GM12878 (cell line): Measurements from ENCODE around the gene STK40. TPM values are rescaled to one million over a fixed set of nuclear protein-coding genes. Genes with fewer than 3 reads are reported as not detected.

Experiments used
- ATAC-seq: fragments of 200-7000 bp; cut with Tn5 transposase; 3 replicates; pipeline ENCODE4 v1.9.1; 2020; ENCODE audit warnings: mild to moderate bottlenecking, moderate library complexity
- BruUV-seq: library from RNA; stranded (reverse); fragments of 400-500 nt; replicated peaks from 2 replicates; lab custom pipeline; 2021; lab: Mats Ljungman, UMichigan
- CTCF ChIA-PET: fragments of 300-600 bp; sonication (Branson Sonifier 250); formaldehyde crosslinking; extraction: SDS; loops from one replicate; lab custom pipeline; 2021; ENCODE audit warnings: inconsistent platforms; lab: Yijun Ruan, JAX
- POLR2A ChIA-PET: fragments of 350-600 bp; formaldehyde crosslinking; extraction: SDS; loops from one replicate; lab custom pipeline; 2021; ENCODE audit warnings: inconsistent platforms; lab: Charles Lee
- RAD21 ChIA-PET: fragments of 300-600 bp; sonication (Branson Sonifier 250); formaldehyde crosslinking; loops from one replicate; lab custom pipeline; 2023; ENCODE audit warnings: antibody characterized with exemption; ENCODE audit not compliant: unreplicated experiment; lab: Charles Lee
- SMC1A ChIA-PET: fragments of 300-600 bp; sonication (Branson Sonifier 250); formaldehyde crosslinking; loops from one replicate; lab custom pipeline; 2023; ENCODE audit not compliant: unreplicated experiment, uncharacterized antibody; lab: Charles Lee
- DNase-seq: peaks from one replicate; pipeline ENCODE4 v3.0.0-alpha.2; 2011; ENCODE audit warnings: low read depth, low spot score
- FAIRE-seq: peaks from 3 replicates; lab custom pipeline; 2011; peaks lifted over from hg19 to GRCh38; lab: Jason Lieb, UNC
- H2AFZ ChIP-seq: 2 replicates; pipeline ENCODE4 v1.6.0; 2011; ENCODE audit warnings: low read depth, low read length, control low read depth; ENCODE audit not compliant: control insufficient read depth
- H3K27ac ChIP-seq: 2 replicates; pipeline ENCODE4 v1.5.1; 2011; ENCODE audit warnings: control low read depth; ENCODE audit not compliant: control insufficient read depth, insufficient read depth
- H3K27me3 ChIP-seq, 2 experiments: replicated peaks in 1 of 2; 2 replicates each; pipeline versions ENCODE4 v1.6.0 to v1.6.1; 2011; ENCODE audit warnings: low read length in 1 of 2; ENCODE audit not compliant: control insufficient read depth in 2 of 2, insufficient read depth in 2 of 2
- H3K36me3 ChIP-seq, 2 experiments: 2 replicates each; pipeline ENCODE4 v1.5.1; 2011; ENCODE audit warnings: low read length in 1 of 2; ENCODE audit not compliant: control insufficient read depth in 2 of 2, insufficient read depth in 2 of 2
- H3K4me1 ChIP-seq: 2 replicates; pipeline ENCODE4 v1.6.1; 2011; ENCODE audit warnings: mild to moderate bottlenecking, low read length, moderate library complexity, mixed read lengths; ENCODE audit not compliant: control insufficient read depth, insufficient read depth
- H3K4me2 ChIP-seq: 2 replicates; pipeline ENCODE4 v1.6.0; 2011; ENCODE audit warnings: control low read depth; ENCODE audit not compliant: control insufficient read depth, insufficient read depth
- H3K4me3 ChIP-seq: fragments of 200-600 bp; sonication (generic); 2 replicates; pipeline ENCODE4 v1.5.1; 2016
- H3K79me2 ChIP-seq: 2 replicates; pipeline ENCODE4 v1.6.0; 2011; ENCODE audit warnings: low read length; ENCODE audit not compliant: control insufficient read depth, insufficient read depth
- H3K9ac ChIP-seq: 2 replicates; pipeline ENCODE4 v1.8.0; 2011; ENCODE audit warnings: low read length, control low read depth, mixed read lengths; ENCODE audit not compliant: control insufficient read depth, insufficient read depth
- H3K9me3 ChIP-seq: replicated peaks from 3 replicates; pipeline ENCODE4 v1.5.1; 2011; ENCODE audit warnings: mild to moderate bottlenecking, low read length; ENCODE audit not compliant: control insufficient read depth, insufficient read depth
- H4K20me1 ChIP-seq: 2 replicates; pipeline ENCODE4 v1.6.0; 2011; ENCODE audit not compliant: control insufficient read depth, insufficient read depth
- BACH1 ChIP-seq: fragments of 450-650 bp; IDR thresholded peaks from 2 replicates; pipeline ENCODE4 v1.6.1; 2017; ENCODE audit warnings: mild to moderate bottlenecking, borderline replicate concordance
- EED ChIP-seq: sonication (generic); IDR thresholded peaks from 2 replicates; pipeline ENCODE4 v1.6.1; 2016; ENCODE audit warnings: antibody characterized with exemption, low read depth
- FOXK2 ChIP-seq: fragments of 450-650 bp; IDR thresholded peaks from 2 replicates; pipeline ENCODE4 v1.6.1; 2017; ENCODE audit warnings: mild to moderate bottlenecking, moderate library complexity
- FOXM1 ChIP-seq: IDR thresholded peaks from 2 replicates; pipeline ENCODE4 v1.6.1; 2012; ENCODE audit warnings: low read depth, mild to moderate bottlenecking, inconsistent platforms, low read length, moderate library complexity
- JUND ChIP-seq: IDR thresholded peaks from 2 replicates; pipeline ENCODE4 v1.6.1; 2012; ENCODE audit warnings: low read depth, mild to moderate bottlenecking, low read length, improper control_type of control experiment, moderate library complexity
- MEF2B ChIP-seq: fragments of 450-650 bp; IDR thresholded peaks from 2 replicates; pipeline ENCODE4 v1.6.1; 2018; ENCODE audit warnings: mild to moderate bottlenecking, moderate library complexity; ENCODE audit not compliant: partially characterized antibody, poor library complexity, severe bottlenecking
- MTA2 ChIP-seq: fragments of 450-650 bp; IDR thresholded peaks from 2 replicates; pipeline ENCODE4 v1.6.1; 2016; ENCODE audit warnings: low read depth, mild to moderate bottlenecking, moderate library complexity
- MYC ChIP-seq: IDR thresholded peaks from 2 replicates; pipeline ENCODE4 v1.6.1; 2011; ENCODE audit warnings: mild to moderate bottlenecking, low read length, moderate library complexity, inconsistent platforms; ENCODE audit not compliant: insufficient read depth, insufficient replicate concordance, insufficient read length, severe bottlenecking
- NR2F1 ChIP-seq: fragments of 450-650 bp; conservative IDR thresholded peaks from 2 replicates; pipeline ENCODE4 v1.6.1; 2017; ENCODE audit warnings: mild to moderate bottlenecking
- NRF1 ChIP-seq: conservative IDR thresholded peaks from 2 replicates; pipeline ENCODE4 v1.6.1; 2011; ENCODE audit warnings: mild to moderate bottlenecking, low read depth, low read length, improper control_type of control experiment
- POLR2A ChIP-seq: IDR thresholded peaks from 2 replicates; pipeline ENCODE4 v1.6.1; 2011; ENCODE audit warnings: low read depth, mild to moderate bottlenecking, low read length
- RAD51 ChIP-seq: fragments of 450-650 bp; IDR thresholded peaks from 2 replicates; pipeline ENCODE4 v1.6.1; 2016; ENCODE audit warnings: moderate library complexity, mild to moderate bottlenecking, inconsistent platforms
- RUNX3 ChIP-seq: IDR thresholded peaks from 2 replicates; pipeline ENCODE4 v1.6.1; 2012; ENCODE audit warnings: low read length, inconsistent platforms
- SKIL ChIP-seq: fragments of 450-650 bp; IDR thresholded peaks from 2 replicates; pipeline ENCODE4 v1.6.1; 2017; ENCODE audit warnings: mild to moderate bottlenecking, low read depth, inconsistent platforms; ENCODE audit not compliant: poor library complexity, severe bottlenecking
- ZNF592 ChIP-seq: fragments of 450-650 bp; IDR thresholded peaks from 2 replicates; pipeline ENCODE4 v1.6.1; 2017; ENCODE audit warnings: mild to moderate bottlenecking, moderate library complexity
- WGBS: methylation state at CpG from one replicate; pipeline ENCODE4 v1.1.6; 2016; ENCODE audit warnings: low lambda C conversion rate; ENCODE audit not compliant: insufficient replicate concordance, insufficient coverage; ENCODE audit errors: missing lambda C conversion rate; 5-methylcytosine and 5-hydroxymethylcytosine counted together
- in situ Hi-C: fragments of 300-500 bp; cut with MboI; formaldehyde crosslinking; loops from 9 replicates; pipeline ENCODE4 v1.14.3; 2018; ENCODE audit warnings: mixed read lengths
- intact Hi-C: fragments of 100-400 bp; cut with micrococcal nuclease; formaldehyde crosslinking; loops from one replicate; pipeline ENCODE4 v1.14.2; 2022; ENCODE audit not compliant: unreplicated experiment
- polyA plus RNA-seq, 11 experiments: library from polyadenylated mRNA; depleted of rRNA in 4 of 11; unstranded in 6 of 11; stranded (reverse) in 5 of 11; fragments of >200 nt; fragmentation: Nextera tagmentation in 4 of 11; fragmentation: Illumina TruSeq in 1 of 11; extraction: Ambion mirVana in 4 of 11; extraction: Trizol in 1 of 11; gene quantifications; 1 replicate in 1 of 11; 2 replicates in 10 of 11; pipeline versions ENCODE4 v1.2.1 to v1.2.3, GENCODE V29; 2011 to 2016; ENCODE audit warnings: inconsistent platforms in 2 of 11, missing spikeins in 2 of 11, low read depth in 1 of 11
- total RNA-seq, 4 experiments: library from RNA; depleted of rRNA in 3 of 4; stranded (reverse); fragments of >200 nt in 3 of 4; fragmentation: Illumina TruSeq in 1 of 4; extraction: Trizol in 1 of 4; gene quantifications; 2 replicates each; pipeline versions ENCODE4 v1.2.1 to v1.2.3, GENCODE V29; 2013 to 2021
- TF ChIP-seq, protein P1 (sequence below): fragments of 450-650 bp; IDR thresholded peaks from 2 replicates; pipeline ENCODE4 v1.6.1; 2016; ENCODE audit warnings: mild to moderate bottlenecking
- TF ChIP-seq, protein P2 (sequence below): IDR thresholded peaks from 2 replicates; pipeline ENCODE4 v1.6.1; 2011; ENCODE audit warnings: low read depth, low read length, improper control_type of control experiment, borderline replicate concordance

STK40 gene
- total and polyA plus RNA-seq, 10 of the 15 experiments (the other 5 are each of a cell fraction or from before 2014, with no cell fraction given) = 0.27 to 51.0 (median 29.5) TPM

DNA sequence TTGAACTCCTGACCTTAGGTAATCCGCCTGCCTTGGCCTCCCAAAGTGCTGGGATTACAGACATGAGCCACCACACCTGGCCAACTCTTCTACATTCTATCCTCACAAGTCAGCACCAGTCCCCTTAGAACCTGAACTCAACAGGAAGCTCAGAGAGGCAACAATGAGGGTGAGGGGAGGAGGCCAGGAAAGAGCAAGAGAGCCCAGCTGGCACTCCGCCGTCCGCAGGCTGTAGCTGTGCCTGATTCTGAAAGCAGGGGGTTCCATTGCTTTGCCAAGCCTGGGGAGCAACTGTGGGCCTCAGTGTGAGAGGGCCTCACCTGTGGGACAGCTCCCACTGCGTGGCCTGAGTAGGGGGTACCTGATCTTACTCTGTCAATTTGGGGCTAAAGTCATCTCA lies 18.7 kb downstream of the STK40 start:
- Histone ChIP-seq H3K27me3 (no peaks in the 10 kb centered on the region), H2AFZ (no peak overlapping the region), H3K4me2 (no peak overlapping the region), H3K27ac (no peak overlapping the region), H3K36me3 (peaks cover 7 to 18% of the 10 kb centered on the region in 2 experiments; a peak in 3 of 4 replicates), H3K9ac (no peak overlapping the region), H3K79me2 (peaks cover 14% of the 10 kb centered on the region), H3K4me3 (no peak overlapping the region), H3K4me1 (peaks cover 33% of the 10 kb centered on the region), H3K9me3 (no peaks in the 10 kb centered on the region), H4K20me1 (no peaks in the 10 kb centered on the region)
- DNase-seq = no peak
- no TSS peak for BruUV-seq
- no peak for FAIRE-seq
- in situ Hi-C loops = no loop called here
- intact Hi-C loops = no loop called here
- ChIA-PET POLR2A (interaction anchor here (0.6 to 3.6 kb wide), 6 partner anchors 17 to 45 kb away, joined by 3 to 15 read pairs (median 3); no protein-coding TSS in a partner anchor), RAD21 (interaction anchor here (1.1 to 4.6 kb wide), 8 partner anchors 18 to 217 kb away, joined by 3 to 36 read pairs (median 8); partner anchors contain the start of gene TRAPPC3), SMC1A (interaction anchor here (0.6 to 5.5 kb wide), 9 partner anchors 11 to 217 kb away, joined by 3 to 36 read pairs (median 5); partner anchors contain the start of genes LSM10 and SH3D21), CTCF (interaction anchor here (0.7 to 8.1 kb wide), 12 partner anchors 10 to 217 kb away, joined by 3 to 157 read pairs (median 20); partner anchors contain the start of genes LSM10, STK40 and TRAPPC3)
- ATAC-seq = no peak
- 98% methylated on average over 5 of the region's 5 CpGs for WGBS
- TF ChIP-seq FOXK2 (no peak), RUNX3 (no peak), SKIL (no peak), EED (no peak), MYC (no peak), RAD51 (no peak), JUND (no peak), MEF2B (no peak), POLR2A (no peak), MTA2 (no peak), ZNF592 (no peak), NRF1 (no peak), BACH1 (no peak), NR2F1 (no peak), FOXM1 (no peak)
- TF ChIP-seq, protein P1, sequence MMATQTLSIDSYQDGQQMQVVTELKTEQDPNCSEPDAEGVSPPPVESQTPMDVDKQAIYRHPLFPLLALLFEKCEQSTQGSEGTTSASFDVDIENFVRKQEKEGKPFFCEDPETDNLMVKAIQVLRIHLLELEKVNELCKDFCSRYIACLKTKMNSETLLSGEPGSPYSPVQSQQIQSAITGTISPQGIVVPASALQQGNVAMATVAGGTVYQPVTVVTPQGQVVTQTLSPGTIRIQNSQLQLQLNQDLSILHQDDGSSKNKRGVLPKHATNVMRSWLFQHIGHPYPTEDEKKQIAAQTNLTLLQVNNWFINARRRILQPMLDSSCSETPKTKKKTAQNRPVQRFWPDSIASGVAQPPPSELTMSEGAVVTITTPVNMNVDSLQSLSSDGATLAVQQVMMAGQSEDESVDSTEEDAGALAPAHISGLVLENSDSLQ = no peak
- TF ChIP-seq, protein P2, sequence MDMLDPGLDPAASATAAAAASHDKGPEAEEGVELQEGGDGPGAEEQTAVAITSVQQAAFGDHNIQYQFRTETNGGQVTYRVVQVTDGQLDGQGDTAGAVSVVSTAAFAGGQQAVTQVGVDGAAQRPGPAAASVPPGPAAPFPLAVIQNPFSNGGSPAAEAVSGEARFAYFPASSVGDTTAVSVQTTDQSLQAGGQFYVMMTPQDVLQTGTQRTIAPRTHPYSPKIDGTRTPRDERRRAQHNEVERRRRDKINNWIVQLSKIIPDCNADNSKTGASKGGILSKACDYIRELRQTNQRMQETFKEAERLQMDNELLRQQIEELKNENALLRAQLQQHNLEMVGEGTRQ = no peak
